ENCODE data around the gene ZYG11A.

The ZYG11A gene

GRCh38 chr1:52887483-52887882 is 44.9 kb downstream of the ZYG11A start:
- H3K4me1 ChIP-seq (ENCODE audit: insufficient read depth, low read length, severe bottlenecking): no peaks in the 10 kb centered on the region
- peaks cover 1% of the 10 kb centered on the region; the same call in 1 of the 2 replicates for H3K9me3 ChIP-seq (ENCODE audit: low read length)
- TF ChIP-seq CTCF (IDR thresholded peaks at IDR 0.05; ENCODE audit: low read length): no peak
- no peak for TF ChIP-seq EZH2 (IDR thresholded peaks at IDR 0.05; ENCODE audit: borderline replicate concordance, low read length)
- H3K9me2 ChIP-seq (ENCODE audit: low read depth, low read length): no peaks in the 10 kb centered on the region
- H3K4me2 ChIP-seq (ENCODE audit: low read length): no peak overlapping the region
- no peaks in the 10 kb centered on the region for H4K20me1 ChIP-seq (ENCODE audit: insufficient read depth, low read length)
- H3K4me3 ChIP-seq (ENCODE audit: low read depth, low read length, poor library complexity, severe bottlenecking): no peak overlapping the region
- H3K27me3 ChIP-seq (ENCODE audit: insufficient read depth, low read length): no peaks in the 10 kb centered on the region
- H3K27ac ChIP-seq (ENCODE audit: low read depth, low read length, poor library complexity, severe bottlenecking): no peak overlapping the region
- H2AFZ ChIP-seq (ENCODE audit: low read length): no peak overlapping the region
- H3K36me3 ChIP-seq (ENCODE audit: insufficient read depth, low read length): peaks cover 26% of the 10 kb centered on the region
- H3K9ac ChIP-seq (ENCODE audit: low read length): no peak overlapping the region
- no peaks in the 10 kb centered on the region for H3K79me2 ChIP-seq (ENCODE audit: insufficient read depth, low read length)
- no peaks in the 10 kb centered on the region for H3F3A ChIP-seq (ENCODE audit: insufficient read depth, low read length)

- Histone ChIP-seq H3K4me3 (ENCODE audit: low read depth, low read length, poor library complexity, severe bottlenecking) (no peak overlapping the region), H2AFZ (ENCODE audit: low read length) (no peak overlapping the region), H3K9me3 (ENCODE audit: low read length) (no peaks in the 10 kb centered on the region), H3K9ac (ENCODE audit: low read length) (no peak overlapping the region), H3K9me2 (ENCODE audit: low read depth, low read length) (no peaks in the 10 kb centered on the region), H3K36me3 (ENCODE audit: insufficient read depth, low read length) (peaks cover 56% of the 10 kb centered on the region), H3K4me1 (ENCODE audit: insufficient read depth, low read length, severe bottlenecking) (no peaks in the 10 kb centered on the region), H3K27ac (ENCODE audit: low read depth, low read length, poor library complexity, severe bottlenecking) (no peak overlapping the region), H4K20me1 (ENCODE audit: insufficient read depth, low read length) (no peaks in the 10 kb centered on the region), H3K4me2 (ENCODE audit: low read length) (no peak overlapping the region), H3F3A (ENCODE audit: insufficient read depth, low read length) (no peaks in the 10 kb centered on the region), H3K27me3 (ENCODE audit: insufficient read depth, low read length) (no peaks in the 10 kb centered on the region), H3K79me2 (ENCODE audit: insufficient read depth, low read length) (no peaks in the 10 kb centered on the region)
- TF ChIP-seq EZH2 (IDR thresholded peaks at IDR 0.05; ENCODE audit: borderline replicate concordance, low read length) (no peak), CTCF (IDR thresholded peaks at IDR 0.05; ENCODE audit: low read length) (no peak)
Observed at GRCh38 chr1:52892424-52893215, 50.1 kb downstream of the ZYG11A start.

GRCh38 chr1:52899445-52899894 is 56.9 kb downstream of the ZYG11A start:
- Histone ChIP-seq H3K4me3 (ENCODE audit: low read depth, low read length, poor library complexity, severe bottlenecking) (no peak overlapping the region), H3K27me3 (ENCODE audit: insufficient read depth, low read length) (no peaks in the 10 kb centered on the region), H3K9ac (ENCODE audit: low read length) (no peak overlapping the region), H2AFZ (ENCODE audit: low read length) (no peak overlapping the region), H3K9me3 (ENCODE audit: low read length) (no peaks in the 10 kb centered on the region), H3K4me2 (ENCODE audit: low read length) (no peak overlapping the region), H3K79me2 (ENCODE audit: insufficient read depth, low read length) (no peaks in the 10 kb centered on the region), H3F3A (ENCODE audit: insufficient read depth, low read length) (no peaks in the 10 kb centered on the region), H3K9me2 (ENCODE audit: low read depth, low read length) (no peaks in the 10 kb centered on the region), H3K27ac (ENCODE audit: low read depth, low read length, poor library complexity, severe bottlenecking) (no peak overlapping the region), H4K20me1 (ENCODE audit: insufficient read depth, low read length) (no peaks in the 10 kb centered on the region), H3K4me1 (ENCODE audit: insufficient read depth, low read length, severe bottlenecking) (no peaks in the 10 kb centered on the region), H3K36me3 (ENCODE audit: insufficient read depth, low read length) (peaks cover 30% of the 10 kb centered on the region)
- TF ChIP-seq CTCF (IDR thresholded peaks at IDR 0.05; ENCODE audit: low read length) (no peak), EZH2 (IDR thresholded peaks at IDR 0.05; ENCODE audit: borderline replicate concordance, low read length) (no peak)
